ENCODE measurements around the gene AEBP1. TPM values are rescaled to one million over a fixed set of nuclear protein-coding genes. Genes with fewer than 3 reads are reported as not detected.

Gene AEBP1
- total and polyA plus RNA-seq, 2 experiments from 2014 or later: 15.1 to 42.0 TPM

DNA sequence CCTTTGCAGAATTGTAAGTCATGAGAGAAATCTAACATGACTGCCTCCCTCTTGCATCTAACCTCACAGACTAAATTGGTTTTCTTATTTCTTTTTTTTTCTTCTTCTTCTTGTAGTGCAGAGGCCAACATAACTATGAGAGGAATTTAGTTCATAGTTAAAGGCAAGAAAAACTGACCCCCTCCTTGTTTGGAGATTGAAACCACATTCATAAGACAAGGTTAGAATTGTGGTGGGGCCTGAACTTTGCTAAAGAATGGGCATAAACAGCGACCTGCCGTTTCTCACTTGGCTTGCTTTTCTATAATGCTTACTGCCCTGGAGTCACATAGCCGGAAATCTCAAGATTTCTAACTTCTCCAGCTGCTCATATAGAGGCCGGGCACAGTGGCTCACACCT, 19.4 kb upstream of the AEBP1 start:
- ATAC-seq (no peak), DNase-seq (ENCODE audit: low spot score) (no peak)
- Histone ChIP-seq H4K20me1 (replicated peaks; ENCODE audit: insufficient read depth) (no peaks in the 10 kb centered on the region), H3K4me1 (ENCODE audit: insufficient read depth) (peaks cover 7% of the 10 kb centered on the region), H3K27me3 (ENCODE audit: insufficient read depth) (peaks cover 4% of the 10 kb centered on the region; the same call in 1 of the 2 replicates), H3K79me2 (replicated peaks; ENCODE audit: insufficient read depth) (no peaks in the 10 kb centered on the region), H3K27ac (ENCODE audit: low read depth) (no peak overlapping the region), H3K4me2 (no peak overlapping the region), H3K4me3 (no peak overlapping the region), H3K9me2 (ENCODE audit: insufficient read depth) (no peaks in the 10 kb centered on the region), H3K36me3 (ENCODE audit: insufficient read depth) (no peaks in the 10 kb centered on the region), H2AFZ (no peak overlapping the region), H3F3A (replicated peaks; ENCODE audit: low read depth) (no peaks in the 10 kb centered on the region; the same call in 1 of the 2 replicates)
- Mint-ChIP-seq H3K27me3 (ENCODE audit: insufficient read depth, low read depth, poor library complexity) (peaks cover 28% of the 10 kb centered on the region), H3K27ac (no peak overlapping the region), H3K4me3 (no peak overlapping the region), H3K36me3 (ENCODE audit: low read depth) (peaks cover 7% of the 10 kb centered on the region; the same call in 2 of the 3 replicates), H3K9me3 (no peaks in the 10 kb centered on the region), H3K4me1 (peaks cover 19% of the 10 kb centered on the region)
- TF ChIP-seq NANOG (IDR thresholded peaks at IDR 0.05; ENCODE audit: borderline replicate concordance) (no peak), POLR2AphosphoS5 (IDR thresholded peaks at IDR 0.05; ENCODE audit: low read depth) (no peak), EZH2phosphoT487 (IDR thresholded peaks at IDR 0.05; ENCODE audit: unreplicated experiment) (no peak), CREB1 (CRISPR knock-in tag; IDR thresholded peaks at IDR 0.05; ENCODE audit: low read depth) (no peak), ZNF114 (CRISPR knock-in tag; IDR thresholded peaks at IDR 0.05) (no peak), ZNF331 (CRISPR knock-in tag; IDR thresholded peaks at IDR 0.05; ENCODE audit: low read depth) (no peak), STAT1 (IDR thresholded peaks at IDR 0.05; ENCODE audit: unreplicated experiment) (no peak), JUNB (IDR thresholded peaks at IDR 0.05; ENCODE audit: unreplicated experiment) (no peak), EZH2 (IDR thresholded peaks at IDR 0.05; ENCODE audit: low read depth, unreplicated experiment) (no peak)
- TF ChIP-seq, protein P1, sequence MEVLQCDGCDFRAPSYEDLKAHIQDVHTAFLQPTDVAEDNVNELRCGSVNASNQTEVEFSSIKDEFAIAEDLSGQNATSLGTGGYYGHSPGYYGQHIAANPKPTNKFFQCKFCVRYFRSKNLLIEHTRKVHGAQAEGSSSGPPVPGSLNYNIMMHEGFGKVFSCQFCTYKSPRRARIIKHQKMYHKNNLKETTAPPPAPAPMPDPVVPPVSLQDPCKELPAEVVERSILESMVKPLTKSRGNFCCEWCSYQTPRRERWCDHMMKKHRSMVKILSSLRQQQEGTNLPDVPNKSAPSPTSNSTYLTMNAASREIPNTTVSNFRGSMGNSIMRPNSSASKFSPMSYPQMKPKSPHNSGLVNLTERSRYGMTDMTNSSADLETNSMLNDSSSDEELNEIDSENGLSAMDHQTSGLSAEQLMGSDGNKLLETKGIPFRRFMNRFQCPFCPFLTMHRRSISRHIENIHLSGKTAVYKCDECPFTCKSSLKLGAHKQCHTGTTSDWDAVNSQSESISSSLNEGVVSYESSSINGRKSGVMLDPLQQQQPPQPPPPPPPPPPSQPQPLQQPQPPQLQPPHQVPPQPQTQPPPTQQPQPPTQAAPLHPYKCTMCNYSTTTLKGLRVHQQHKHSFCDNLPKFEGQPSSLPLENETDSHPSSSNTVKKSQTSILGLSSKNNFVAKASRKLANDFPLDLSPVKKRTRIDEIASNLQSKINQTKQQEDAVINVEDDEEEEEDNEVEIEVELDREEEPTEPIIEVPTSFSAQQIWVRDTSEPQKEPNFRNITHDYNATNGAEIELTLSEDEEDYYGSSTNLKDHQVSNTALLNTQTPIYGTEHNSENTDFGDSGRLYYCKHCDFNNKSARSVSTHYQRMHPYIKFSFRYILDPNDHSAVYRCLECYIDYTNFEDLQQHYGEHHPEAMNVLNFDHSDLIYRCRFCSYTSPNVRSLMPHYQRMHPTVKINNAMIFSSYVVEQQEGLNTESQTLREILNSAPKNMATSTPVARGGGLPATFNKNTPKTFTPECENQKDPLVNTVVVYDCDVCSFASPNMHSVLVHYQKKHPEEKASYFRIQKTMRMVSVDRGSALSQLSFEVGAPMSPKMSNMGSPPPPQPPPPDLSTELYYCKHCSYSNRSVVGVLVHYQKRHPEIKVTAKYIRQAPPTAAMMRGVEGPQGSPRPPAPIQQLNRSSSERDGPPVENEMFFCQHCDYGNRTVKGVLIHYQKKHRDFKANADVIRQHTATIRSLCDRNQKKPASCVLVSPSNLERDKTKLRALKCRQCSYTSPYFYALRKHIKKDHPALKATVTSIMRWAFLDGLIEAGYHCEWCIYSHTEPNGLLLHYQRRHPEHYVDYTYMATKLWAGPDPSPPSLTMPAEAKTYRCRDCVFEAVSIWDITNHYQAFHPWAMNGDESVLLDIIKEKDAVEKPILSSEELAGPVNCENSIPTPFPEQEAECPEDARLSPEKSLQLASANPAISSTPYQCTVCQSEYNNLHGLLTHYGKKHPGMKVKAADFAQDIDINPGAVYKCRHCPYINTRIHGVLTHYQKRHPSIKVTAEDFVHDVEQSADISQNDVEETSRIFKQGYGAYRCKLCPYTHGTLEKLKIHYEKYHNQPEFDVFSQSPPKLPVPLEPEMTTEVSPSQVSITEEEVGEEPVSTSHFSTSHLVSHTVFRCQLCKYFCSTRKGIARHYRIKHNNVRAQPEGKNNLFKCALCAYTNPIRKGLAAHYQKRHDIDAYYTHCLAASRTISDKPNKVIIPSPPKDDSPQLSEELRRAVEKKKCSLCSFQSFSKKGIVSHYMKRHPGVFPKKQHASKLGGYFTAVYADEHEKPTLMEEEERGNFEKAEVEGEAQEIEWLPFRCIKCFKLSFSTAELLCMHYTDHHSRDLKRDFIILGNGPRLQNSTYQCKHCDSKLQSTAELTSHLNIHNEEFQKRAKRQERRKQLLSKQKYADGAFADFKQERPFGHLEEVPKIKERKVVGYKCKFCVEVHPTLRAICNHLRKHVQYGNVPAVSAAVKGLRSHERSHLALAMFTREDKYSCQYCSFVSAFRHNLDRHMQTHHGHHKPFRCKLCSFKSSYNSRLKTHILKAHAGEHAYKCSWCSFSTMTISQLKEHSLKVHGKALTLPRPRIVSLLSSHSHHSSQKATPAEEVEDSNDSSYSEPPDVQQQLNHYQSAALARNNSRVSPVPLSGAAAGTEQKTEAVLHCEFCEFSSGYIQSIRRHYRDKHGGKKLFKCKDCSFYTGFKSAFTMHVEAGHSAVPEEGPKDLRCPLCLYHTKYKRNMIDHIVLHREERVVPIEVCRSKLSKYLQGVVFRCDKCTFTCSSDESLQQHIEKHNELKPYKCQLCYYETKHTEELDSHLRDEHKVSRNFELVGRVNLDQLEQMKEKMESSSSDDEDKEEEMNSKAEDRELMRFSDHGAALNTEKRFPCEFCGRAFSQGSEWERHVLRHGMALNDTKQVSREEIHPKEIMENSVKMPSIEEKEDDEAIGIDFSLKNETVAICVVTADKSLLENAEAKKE (CRISPR knock-in tag; IDR thresholded peaks at IDR 0.05): no peak
- TF ChIP-seq, protein P2, sequence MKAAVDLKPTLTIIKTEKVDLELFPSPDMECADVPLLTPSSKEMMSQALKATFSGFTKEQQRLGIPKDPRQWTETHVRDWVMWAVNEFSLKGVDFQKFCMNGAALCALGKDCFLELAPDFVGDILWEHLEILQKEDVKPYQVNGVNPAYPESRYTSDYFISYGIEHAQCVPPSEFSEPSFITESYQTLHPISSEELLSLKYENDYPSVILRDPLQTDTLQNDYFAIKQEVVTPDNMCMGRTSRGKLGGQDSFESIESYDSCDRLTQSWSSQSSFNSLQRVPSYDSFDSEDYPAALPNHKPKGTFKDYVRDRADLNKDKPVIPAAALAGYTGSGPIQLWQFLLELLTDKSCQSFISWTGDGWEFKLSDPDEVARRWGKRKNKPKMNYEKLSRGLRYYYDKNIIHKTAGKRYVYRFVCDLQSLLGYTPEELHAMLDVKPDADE (IDR thresholded peaks at IDR 0.05): no peak
- TF ChIP-seq, protein P3, sequence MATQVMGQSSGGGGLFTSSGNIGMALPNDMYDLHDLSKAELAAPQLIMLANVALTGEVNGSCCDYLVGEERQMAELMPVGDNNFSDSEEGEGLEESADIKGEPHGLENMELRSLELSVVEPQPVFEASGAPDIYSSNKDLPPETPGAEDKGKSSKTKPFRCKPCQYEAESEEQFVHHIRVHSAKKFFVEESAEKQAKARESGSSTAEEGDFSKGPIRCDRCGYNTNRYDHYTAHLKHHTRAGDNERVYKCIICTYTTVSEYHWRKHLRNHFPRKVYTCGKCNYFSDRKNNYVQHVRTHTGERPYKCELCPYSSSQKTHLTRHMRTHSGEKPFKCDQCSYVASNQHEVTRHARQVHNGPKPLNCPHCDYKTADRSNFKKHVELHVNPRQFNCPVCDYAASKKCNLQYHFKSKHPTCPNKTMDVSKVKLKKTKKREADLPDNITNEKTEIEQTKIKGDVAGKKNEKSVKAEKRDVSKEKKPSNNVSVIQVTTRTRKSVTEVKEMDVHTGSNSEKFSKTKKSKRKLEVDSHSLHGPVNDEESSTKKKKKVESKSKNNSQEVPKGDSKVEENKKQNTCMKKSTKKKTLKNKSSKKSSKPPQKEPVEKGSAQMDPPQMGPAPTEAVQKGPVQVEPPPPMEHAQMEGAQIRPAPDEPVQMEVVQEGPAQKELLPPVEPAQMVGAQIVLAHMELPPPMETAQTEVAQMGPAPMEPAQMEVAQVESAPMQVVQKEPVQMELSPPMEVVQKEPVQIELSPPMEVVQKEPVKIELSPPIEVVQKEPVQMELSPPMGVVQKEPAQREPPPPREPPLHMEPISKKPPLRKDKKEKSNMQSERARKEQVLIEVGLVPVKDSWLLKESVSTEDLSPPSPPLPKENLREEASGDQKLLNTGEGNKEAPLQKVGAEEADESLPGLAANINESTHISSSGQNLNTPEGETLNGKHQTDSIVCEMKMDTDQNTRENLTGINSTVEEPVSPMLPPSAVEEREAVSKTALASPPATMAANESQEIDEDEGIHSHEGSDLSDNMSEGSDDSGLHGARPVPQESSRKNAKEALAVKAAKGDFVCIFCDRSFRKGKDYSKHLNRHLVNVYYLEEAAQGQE (IDR thresholded peaks at IDR 0.05; ENCODE audit: unreplicated experiment): no peak
- TF ChIP-seq, protein P4, sequence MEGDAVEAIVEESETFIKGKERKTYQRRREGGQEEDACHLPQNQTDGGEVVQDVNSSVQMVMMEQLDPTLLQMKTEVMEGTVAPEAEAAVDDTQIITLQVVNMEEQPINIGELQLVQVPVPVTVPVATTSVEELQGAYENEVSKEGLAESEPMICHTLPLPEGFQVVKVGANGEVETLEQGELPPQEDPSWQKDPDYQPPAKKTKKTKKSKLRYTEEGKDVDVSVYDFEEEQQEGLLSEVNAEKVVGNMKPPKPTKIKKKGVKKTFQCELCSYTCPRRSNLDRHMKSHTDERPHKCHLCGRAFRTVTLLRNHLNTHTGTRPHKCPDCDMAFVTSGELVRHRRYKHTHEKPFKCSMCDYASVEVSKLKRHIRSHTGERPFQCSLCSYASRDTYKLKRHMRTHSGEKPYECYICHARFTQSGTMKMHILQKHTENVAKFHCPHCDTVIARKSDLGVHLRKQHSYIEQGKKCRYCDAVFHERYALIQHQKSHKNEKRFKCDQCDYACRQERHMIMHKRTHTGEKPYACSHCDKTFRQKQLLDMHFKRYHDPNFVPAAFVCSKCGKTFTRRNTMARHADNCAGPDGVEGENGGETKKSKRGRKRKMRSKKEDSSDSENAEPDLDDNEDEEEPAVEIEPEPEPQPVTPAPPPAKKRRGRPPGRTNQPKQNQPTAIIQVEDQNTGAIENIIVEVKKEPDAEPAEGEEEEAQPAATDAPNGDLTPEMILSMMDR (conservative IDR thresholded peaks at IDR 0.05; ENCODE audit: low read depth in 2 of 2): no peak
